ENCODE results near the gene CSNK1G3.

The CSNK1G3 gene

DNA sequence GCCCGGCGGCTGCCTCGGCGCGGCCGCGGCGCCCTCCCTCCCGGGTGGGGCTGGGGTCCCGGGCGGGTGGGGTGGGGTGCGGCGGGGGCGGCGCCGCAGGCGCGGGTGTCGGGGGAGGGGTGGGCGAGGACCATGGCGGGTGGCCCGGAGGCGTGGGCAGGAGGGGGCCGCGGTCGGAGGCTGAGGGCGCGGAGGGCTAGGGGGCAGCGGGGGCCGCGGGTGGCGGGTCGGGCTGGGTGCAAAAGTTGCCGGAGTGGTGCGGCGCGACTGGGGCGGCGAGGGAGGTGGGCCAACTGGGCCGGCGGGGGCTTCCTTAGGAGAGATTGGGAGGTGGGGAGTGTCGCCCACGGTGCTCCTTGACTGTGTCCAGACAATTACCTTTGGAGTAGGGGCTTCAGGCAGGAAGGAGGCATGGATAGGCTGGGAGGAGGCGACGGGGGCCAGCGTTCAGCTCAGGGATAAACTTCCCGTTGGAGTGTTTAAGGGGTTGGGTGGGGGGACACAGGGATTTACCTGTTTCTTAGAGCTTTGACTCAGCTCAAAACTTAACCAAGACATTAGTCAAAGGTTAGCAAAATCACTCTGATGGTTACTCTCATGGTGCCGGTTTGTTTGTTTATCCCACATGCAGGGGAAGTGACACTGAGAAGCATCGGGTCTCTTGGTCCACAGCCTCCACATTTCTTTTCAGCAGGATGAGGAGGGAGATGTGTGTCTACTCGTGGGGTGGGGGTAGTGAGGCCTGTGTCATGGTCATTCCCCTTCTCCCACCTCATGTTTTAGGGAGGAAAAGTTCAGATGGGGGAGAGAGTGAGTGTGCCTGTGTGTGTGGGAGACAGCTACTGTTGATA, 859 bp downstream of the CSNK1G3 start:
- ChIA-PET CTCF (interaction anchor here (1.5 to 1.7 kb wide), 2 partner anchors 89 kb away, joined by 4 to 6 read pairs; partner anchors contain the start of gene CEP120), POLR2A (interaction anchor here (0.7 to 1.3 kb wide), 2 partner anchors 15 to 90 kb away, joined by 3 to 5 read pairs; partner anchors contain the start of gene CEP120)
- 0% methylated on average over 22 of the region's 50 CpGs for WGBS (ENCODE audit: insufficient coverage)
- H3K27me3 ChIP-seq (replicated peaks in 2 of 5; ENCODE audit: control insufficient read depth in 4 of 5, insufficient read depth in 5 of 5, low read length in 4 of 5): no peaks in the 10 kb centered on the region
- H3K36me3 ChIP-seq (ENCODE audit: control insufficient read depth in 4 of 4, insufficient read depth in 4 of 4, low read length in 3 of 4): no peaks in the 10 kb centered on the region
- DNase-seq: peak; percentile 7 to 61 (median 54)
- peaks cover 6 to 25% (median 15%) of the 10 kb centered on the region in 4 experiments for H3K4me1 ChIP-seq (ENCODE audit: control extremely low read depth in 1 of 4, control insufficient read depth in 4 of 4, insufficient read depth in 4 of 4, low read length in 3 of 4)
- H3K4me3 ChIP-seq (ENCODE audit: control insufficient read depth in 1 of 7, extremely low read depth in 1 of 7, insufficient read depth in 4 of 7, low read depth in 2 of 7, low read length in 6 of 7): peak overlapping the region; percentile 70 to 96 (median 87)
- peak overlapping the region; percentile 29 to 69 for H3K27ac ChIP-seq (ENCODE audit: insufficient read depth in 1 of 2, low read depth in 1 of 2, low read length in 2 of 2, poor library complexity in 1 of 2, severe bottlenecking in 2 of 2)
- H3K9me3 ChIP-seq (ENCODE audit: control extremely low read depth in 1 of 5, control insufficient read depth in 4 of 5, insufficient read depth in 2 of 5, low read depth in 1 of 5, low read length in 4 of 5): no peaks in the 10 kb centered on the region

DNA sequence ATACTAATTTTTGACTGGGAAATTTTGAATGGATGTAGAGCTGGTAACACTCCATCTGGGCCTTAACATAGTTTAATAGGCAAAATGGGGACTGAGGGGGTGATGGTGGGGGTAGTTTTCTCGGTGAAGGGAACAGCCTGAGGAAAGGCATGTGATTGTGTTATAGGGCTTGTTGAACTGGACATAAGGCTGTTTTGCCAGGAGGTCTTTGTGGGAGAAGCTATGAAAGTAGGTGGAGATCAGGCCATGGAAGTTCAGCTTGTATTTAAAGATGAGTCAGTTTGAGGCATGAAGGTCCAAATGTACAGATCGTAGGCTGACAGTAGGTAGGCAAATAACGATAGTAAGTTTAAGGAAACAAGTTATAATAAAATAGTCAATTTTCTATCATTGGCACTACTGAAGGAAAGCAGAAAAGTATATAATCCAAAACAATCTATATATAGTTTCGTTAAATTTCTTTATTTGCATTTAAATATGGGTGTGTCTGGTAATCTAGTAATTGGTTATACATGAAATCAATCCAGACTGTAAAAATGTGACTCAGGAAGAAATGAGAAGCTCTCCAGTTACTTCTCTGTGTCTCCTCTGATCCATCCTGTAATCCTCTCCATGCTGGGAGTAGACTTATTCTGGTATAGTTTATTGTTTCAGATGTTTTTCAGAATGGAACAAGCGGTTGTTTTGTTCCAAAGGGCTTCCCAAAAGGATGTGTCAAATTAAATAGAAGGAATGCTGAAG, 2.8 kb downstream of the CSNK1G3 start:
- Histone ChIP-seq H3K36me3 (ENCODE audit: control insufficient read depth in 4 of 4, insufficient read depth in 4 of 4, low read length in 3 of 4) (no peaks in the 10 kb centered on the region), H3K9me3 (ENCODE audit: control extremely low read depth in 1 of 5, control insufficient read depth in 4 of 5, insufficient read depth in 2 of 5, low read depth in 1 of 5, low read length in 4 of 5) (no peaks in the 10 kb centered on the region), H3K4me1 (ENCODE audit: control extremely low read depth in 1 of 4, control insufficient read depth in 4 of 4, insufficient read depth in 4 of 4, low read length in 3 of 4) (peaks cover 6 to 34% (median 18%) of the 10 kb centered on the region in 4 experiments), H3K27me3 (replicated peaks in 2 of 5; ENCODE audit: control insufficient read depth in 4 of 5, insufficient read depth in 5 of 5, low read length in 4 of 5) (no peaks in the 10 kb centered on the region), H3K27ac (ENCODE audit: insufficient read depth in 1 of 2, low read depth in 1 of 2, low read length in 2 of 2, poor library complexity in 1 of 2, severe bottlenecking in 2 of 2) (no peak overlapping the region), H3K4me3 (ENCODE audit: control insufficient read depth in 1 of 7, extremely low read depth in 1 of 7, insufficient read depth in 4 of 7, low read depth in 2 of 7, low read length in 6 of 7) (no peak overlapping the region)
- 100% methylated on average over 2 of the region's 5 CpGs for WGBS (ENCODE audit: insufficient coverage)
- CTCF ChIA-PET: interaction anchor here (0.6 kb wide), 1 partner anchor 34 kb away, joined by 3 read pairs; no protein-coding TSS in a partner anchor
- no peak for DNase-seq
- POLR2A ChIA-PET: interaction anchor here (0.7 kb wide), 1 partner anchor 1873 kb away, joined by 3 read pairs; no protein-coding TSS in a partner anchor

DNA sequence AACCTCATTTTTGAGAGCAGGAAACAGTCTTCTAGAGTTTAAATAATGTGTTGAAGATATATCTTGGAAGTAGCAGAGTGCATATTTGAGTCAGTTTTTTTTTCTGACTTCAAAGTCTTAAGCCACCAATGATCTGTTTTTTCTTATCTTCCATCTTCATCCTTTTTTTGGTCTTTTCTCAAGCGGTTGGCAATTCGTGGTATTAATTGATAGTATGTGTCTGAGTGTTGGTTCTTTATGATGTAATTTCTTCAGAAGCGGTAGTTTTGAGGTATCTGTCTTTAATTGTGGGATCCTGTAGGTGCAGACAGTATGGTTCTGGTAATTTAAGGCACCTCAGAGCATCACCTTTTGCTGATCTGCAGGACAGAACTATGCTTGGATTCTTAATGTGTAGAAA, 3.9 kb downstream of the CSNK1G3 start:
- Histone ChIP-seq H3K36me3 (ENCODE audit: control insufficient read depth in 4 of 4, insufficient read depth in 4 of 4, low read length in 3 of 4) (no peaks in the 10 kb centered on the region), H3K27me3 (replicated peaks in 2 of 5; ENCODE audit: control insufficient read depth in 4 of 5, insufficient read depth in 5 of 5, low read length in 4 of 5) (no peaks in the 10 kb centered on the region), H3K27ac (ENCODE audit: insufficient read depth in 1 of 2, low read depth in 1 of 2, low read length in 2 of 2, poor library complexity in 1 of 2, severe bottlenecking in 2 of 2) (no peak overlapping the region), H3K4me3 (ENCODE audit: control insufficient read depth in 1 of 7, extremely low read depth in 1 of 7, insufficient read depth in 4 of 7, low read depth in 2 of 7, low read length in 6 of 7) (no peak overlapping the region), H3K4me1 (ENCODE audit: control extremely low read depth in 1 of 4, control insufficient read depth in 4 of 4, insufficient read depth in 4 of 4, low read length in 3 of 4) (peaks cover 6 to 34% (median 20%) of the 10 kb centered on the region in 4 experiments), H3K9me3 (ENCODE audit: control extremely low read depth in 1 of 5, control insufficient read depth in 4 of 5, insufficient read depth in 2 of 5, low read depth in 1 of 5, low read length in 4 of 5) (no peaks in the 10 kb centered on the region)
- DNase-seq: peak in 2 of 3 donors; percentile 30 to 49
- ChIA-PET CTCF (interaction anchor here (1.1 kb wide), 1 partner anchor 61 kb away, joined by 3 read pairs; no protein-coding TSS in a partner anchor), POLR2A (interaction anchor here (1.3 kb wide), 1 partner anchor 93 kb away, joined by 4 read pairs; the partner anchor contains the start of gene CEP120)
- 100% methylated on average over 1 of the region's 3 CpGs for WGBS (ENCODE audit: insufficient coverage)

DNA sequence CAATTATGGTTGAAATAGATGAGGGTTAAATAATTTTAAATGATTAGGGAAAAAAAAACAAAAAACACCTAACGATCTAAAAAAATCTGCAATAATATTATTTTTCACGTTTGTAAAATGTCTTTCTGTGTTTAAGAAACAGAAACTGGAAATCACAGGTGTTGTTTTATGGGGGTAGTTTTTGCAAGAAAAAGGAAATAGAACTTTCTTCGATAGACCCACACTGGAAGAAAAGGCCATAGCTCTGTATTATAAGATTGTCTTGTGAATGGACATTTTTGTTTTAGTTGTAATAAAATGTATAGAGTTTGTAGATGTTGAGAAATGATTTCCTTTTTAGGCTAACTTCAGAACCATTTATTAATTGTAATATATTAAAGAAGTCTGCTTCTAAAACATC, 5.5 kb downstream of the CSNK1G3 start:
- no peak for DNase-seq
- H3K27ac ChIP-seq (ENCODE audit: insufficient read depth in 1 of 2, low read depth in 1 of 2, low read length in 2 of 2, poor library complexity in 1 of 2, severe bottlenecking in 2 of 2): no peak overlapping the region
- no peaks in the 10 kb centered on the region for H3K36me3 ChIP-seq (ENCODE audit: control insufficient read depth in 4 of 4, insufficient read depth in 4 of 4, low read length in 3 of 4)
- ChIA-PET CTCF (no interaction called here), POLR2A (no interaction called here)
- peaks cover 3 to 27% (median 17%) of the 10 kb centered on the region in 4 experiments for H3K4me1 ChIP-seq (ENCODE audit: control extremely low read depth in 1 of 4, control insufficient read depth in 4 of 4, insufficient read depth in 4 of 4, low read length in 3 of 4)
- no peak overlapping the region for H3K4me3 ChIP-seq (ENCODE audit: control insufficient read depth in 1 of 7, extremely low read depth in 1 of 7, insufficient read depth in 4 of 7, low read depth in 2 of 7, low read length in 6 of 7)
- no peaks in the 10 kb centered on the region for H3K27me3 ChIP-seq (replicated peaks in 2 of 5; ENCODE audit: control insufficient read depth in 4 of 5, insufficient read depth in 5 of 5, low read length in 4 of 5)
- no peaks in the 10 kb centered on the region for H3K9me3 ChIP-seq (ENCODE audit: control extremely low read depth in 1 of 5, control insufficient read depth in 4 of 5, insufficient read depth in 2 of 5, low read depth in 1 of 5, low read length in 4 of 5)
- WGBS (ENCODE audit: insufficient coverage): no CpG with 5 or more reads among the region's 3 CpGs

DNA sequence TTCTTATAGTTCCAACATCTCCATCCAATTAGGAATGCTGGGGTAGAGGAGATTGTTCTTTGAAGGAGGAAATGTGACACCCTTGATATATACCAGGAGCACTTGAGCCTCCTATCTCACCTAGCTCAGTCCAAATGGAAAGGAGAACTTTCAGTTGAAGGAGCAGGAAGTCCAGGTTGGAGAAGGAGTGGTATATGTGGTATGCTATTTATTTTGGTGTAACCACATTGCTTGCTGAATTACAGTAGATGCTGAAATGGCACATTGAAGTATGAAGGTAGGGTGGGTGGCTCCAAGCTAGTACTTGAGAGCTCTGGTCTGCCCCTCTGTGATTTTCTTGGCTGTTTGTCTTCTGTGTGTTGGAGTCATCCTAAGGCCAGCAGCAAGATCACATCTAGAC, 6.1 kb downstream of the CSNK1G3 start:
- Histone ChIP-seq H3K9me3 (ENCODE audit: control extremely low read depth in 1 of 5, control insufficient read depth in 4 of 5, insufficient read depth in 2 of 5, low read depth in 1 of 5, low read length in 4 of 5) (no peaks in the 10 kb centered on the region), H3K4me1 (ENCODE audit: control extremely low read depth in 1 of 4, control insufficient read depth in 4 of 4, insufficient read depth in 4 of 4, low read length in 3 of 4) (peaks cover 2 to 24% (median 16%) of the 10 kb centered on the region in 4 experiments), H3K27ac (ENCODE audit: insufficient read depth in 1 of 2, low read depth in 1 of 2, low read length in 2 of 2, poor library complexity in 1 of 2, severe bottlenecking in 2 of 2) (no peak overlapping the region), H3K36me3 (ENCODE audit: control insufficient read depth in 4 of 4, insufficient read depth in 4 of 4, low read length in 3 of 4) (no peaks in the 10 kb centered on the region), H3K4me3 (ENCODE audit: control insufficient read depth in 1 of 7, extremely low read depth in 1 of 7, insufficient read depth in 4 of 7, low read depth in 2 of 7, low read length in 6 of 7) (no peak overlapping the region), H3K27me3 (replicated peaks in 2 of 5; ENCODE audit: control insufficient read depth in 4 of 5, insufficient read depth in 5 of 5, low read length in 4 of 5) (no peaks in the 10 kb centered on the region)
- ChIA-PET POLR2A (no interaction called here), CTCF (interaction anchor here (0.9 kb wide), 1 partner anchor 88 kb away, joined by 3 read pairs; no protein-coding TSS in a partner anchor)
- peak in 2 of 3 donors; percentile 42 to 56 for DNase-seq

DNA sequence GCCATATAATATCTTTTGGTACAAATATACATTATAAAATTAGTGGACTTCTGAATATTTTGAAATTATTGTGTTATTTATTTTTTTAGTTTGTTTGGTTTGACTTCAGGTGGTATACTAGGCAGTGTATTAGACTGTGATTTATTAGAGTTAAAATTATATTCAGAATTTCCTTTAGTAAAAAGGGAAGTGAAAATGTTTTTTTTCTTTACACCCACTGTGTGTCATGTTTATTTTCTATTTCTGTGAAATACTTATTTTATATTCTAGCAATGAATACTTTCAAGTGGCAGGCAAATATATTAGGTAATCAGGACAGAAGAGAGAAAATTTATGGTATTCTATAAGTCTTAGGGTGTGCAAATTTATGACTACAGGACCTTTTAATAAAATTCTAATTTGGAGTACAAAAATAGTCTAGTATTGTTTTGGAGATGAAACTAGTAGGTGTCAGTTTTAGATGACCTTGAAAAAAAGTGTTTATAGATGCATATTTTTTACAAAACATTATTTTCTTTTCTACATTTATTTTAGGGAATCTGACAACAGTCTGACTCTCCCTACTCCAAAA, 8.8 kb downstream of the CSNK1G3 start:
- Histone ChIP-seq H3K4me3 (ENCODE audit: control insufficient read depth in 1 of 7, extremely low read depth in 1 of 7, insufficient read depth in 4 of 7, low read depth in 2 of 7, low read length in 6 of 7) (no peak overlapping the region), H3K9me3 (ENCODE audit: control extremely low read depth in 1 of 5, control insufficient read depth in 4 of 5, insufficient read depth in 2 of 5, low read depth in 1 of 5, low read length in 4 of 5) (no peaks in the 10 kb centered on the region), H3K27ac (ENCODE audit: insufficient read depth in 1 of 2, low read depth in 1 of 2, low read length in 2 of 2, poor library complexity in 1 of 2, severe bottlenecking in 2 of 2) (no peak overlapping the region), H3K36me3 (ENCODE audit: control insufficient read depth in 4 of 4, insufficient read depth in 4 of 4, low read length in 3 of 4) (no peaks in the 10 kb centered on the region), H3K4me1 (ENCODE audit: control extremely low read depth in 1 of 4, control insufficient read depth in 4 of 4, insufficient read depth in 4 of 4, low read length in 3 of 4) (peaks cover 0 to 24% (median 11%) of the 10 kb centered on the region in 4 experiments), H3K27me3 (replicated peaks in 2 of 5; ENCODE audit: control insufficient read depth in 4 of 5, insufficient read depth in 5 of 5, low read length in 4 of 5) (no peaks in the 10 kb centered on the region)
- POLR2A ChIA-PET: no interaction called here
- DNase-seq: peak in 1 of 3 donors; percentile 16
- CTCF ChIA-PET: no interaction called here
